HT-29 (cell line): ENCODE measurements around the gene KRT36. TPM values are rescaled to one million over a fixed set of nuclear protein-coding genes. Genes with fewer than 3 reads are reported as not detected.

Experiments used
- DNase-seq: peaks from one replicate; pipeline ENCODE4 v3.0.0-alpha.2; 2015; ENCODE audit warnings: low spot score
- small RNA-seq: library from RNA; depleted of rRNA; stranded (forward); fragments of <200 nt; gene quantifications from one replicate; pipeline ENCODE3, GENCODE V24; 2014
- total RNA-seq: library from RNA; depleted of rRNA; stranded (reverse); fragments of >200 nt; shearing (Covaris generic); gene quantifications from 2 replicates; pipeline ENCODE4 v1.2.3, GENCODE V29; 2014; rRNA removed

The KRT36 gene
- total RNA-seq, 1 experiment from 2014 or later = not detected

DNA sequence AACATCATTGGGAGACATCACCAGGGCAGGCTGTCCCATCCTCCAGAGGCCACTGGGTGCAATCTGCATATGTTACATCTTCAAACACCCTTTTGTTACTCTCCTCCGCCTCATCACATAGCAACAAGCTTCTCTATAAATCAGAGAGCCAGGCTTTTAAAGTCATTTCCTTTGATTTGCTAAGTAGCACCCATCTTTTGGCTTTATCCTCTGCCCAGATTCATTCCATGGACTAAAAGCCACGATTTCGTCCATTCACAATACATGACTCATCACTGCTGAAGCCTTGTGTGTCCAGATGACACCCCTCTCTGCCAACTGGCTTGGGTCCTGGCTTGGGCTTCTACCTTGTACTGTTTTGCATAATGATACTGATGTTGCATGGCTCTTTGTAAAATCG lies 47.0 kb downstream of the KRT36 start:
- no peak for DNase-seq

GRCh38 chr17:41440531-41441033 lies 49.1 kb downstream of the KRT36 start, which contains the start of gene KRT38:
Gene KRT38, minus strand, starts transcription at chr17:41440983. Its CDS starts 62 bp downstream, at chr17:41440921.
- no peak for DNase-seq

GRCh38 chr17:41439375-41439774 lies 50.3 kb downstream of the KRT36 start:
- DNase-seq = no peak

GRCh38 chr17:41437769-41438168 lies 51.9 kb downstream of the KRT36 start:
- DNase-seq = no peak

DNA sequence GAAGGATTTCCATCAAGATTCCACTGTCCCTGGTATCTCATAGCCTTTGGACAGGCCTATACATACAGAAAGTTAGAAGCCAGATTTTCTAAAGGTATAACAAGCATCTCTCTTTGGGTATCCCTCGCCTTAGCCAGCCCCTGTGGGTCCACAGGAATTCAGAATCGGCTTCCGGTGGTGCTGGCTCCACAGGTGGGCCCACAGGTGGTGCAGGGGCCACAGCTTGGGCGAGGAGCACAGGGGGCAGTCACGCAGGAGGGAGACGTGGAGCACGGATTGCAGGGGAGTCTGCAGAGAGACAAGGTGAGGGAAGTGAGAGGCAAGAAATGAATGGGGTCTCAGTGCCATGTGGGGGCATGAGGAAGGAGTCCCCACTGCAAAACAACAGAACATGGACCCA lies 52.5 kb downstream of the KRT36 start:
- no peak for DNase-seq

Small RNAs within 50 kb of the gene (small RNA-seq; reads per million reads assigned to genes)
- 18.8 reads per million, percentile 91 among the genes with 10 or more reads in this experiment for gene RNU2-32P

Other genes starting within 250 kb of the KRT36 start
- not detected in 2 replicates for gene KRTAP9-4, start 240.2 kb downstream of the KRT36 start, total RNA-seq
- gene KRTAP9-9, start 234.5 kb downstream of the KRT36 start, total RNA-seq = not detected in 2 replicates
- not detected in 2 replicates for gene KRTAP9-6, start 224.5 kb downstream of the KRT36 start, total RNA-seq
- not detected in 2 replicates for gene KRTAP9-7, start 214.2 kb downstream of the KRT36 start, total RNA-seq
- not detected in 2 replicates for gene KRTAP29-1, start 187.1 kb downstream of the KRT36 start, total RNA-seq
- gene KRTAP16-1, start 180.6 kb downstream of the KRT36 start, total RNA-seq = not detected in 2 replicates
- gene KRTAP17-1, start 174.2 kb downstream of the KRT36 start, total RNA-seq = not detected in 2 replicates
- gene KRT33A, start 139.1 kb downstream of the KRT36 start, total RNA-seq = not detected in 2 replicates
- not detected in 2 replicates for gene KRT33B, start 120.1 kb downstream of the KRT36 start, total RNA-seq
- gene KRT34, start 107.6 kb downstream of the KRT36 start, total RNA-seq = not detected in 2 replicates
- not detected in 2 replicates for gene KRT31, start 92.3 kb downstream of the KRT36 start, total RNA-seq
- not detected in 2 replicates for gene KRT37, start 65.3 kb downstream of the KRT36 start, total RNA-seq
- gene KRT38, start 48.9 kb downstream of the KRT36 start, total RNA-seq = not detected in 2 replicates
- not detected in 2 replicates for gene KRT32, start 22.5 kb downstream of the KRT36 start, total RNA-seq
- not detected in 2 replicates for gene KRT35, start 8.8 kb downstream of the KRT36 start, total RNA-seq
- gene KRT13, start 15.7 kb upstream of the KRT36 start, total RNA-seq = 35.5 and 45.8 TPM in 2 replicates
- 14.1 and 15.9 TPM in 2 replicates for gene KRT15, start 29.0 kb upstream of the KRT36 start, total RNA-seq
- gene KRT19, start 38.4 kb upstream of the KRT36 start, total RNA-seq = 2,402 and 2,405 TPM in 2 replicates
- not detected in 2 replicates for gene KRT9, start 82.1 kb upstream of the KRT36 start, total RNA-seq
- not detected in 2 replicates for gene KRT14, start 97.0 kb upstream of the KRT36 start, total RNA-seq
- 0.38 and 2.1 TPM in 2 replicates for gene KRT16, start 122.9 kb upstream of the KRT36 start, total RNA-seq
- gene KRT17, start 134.7 kb upstream of the KRT36 start, total RNA-seq = 286 and 297 TPM in 2 replicates
- 81.6 and 91.6 TPM in 2 replicates for gene EIF1, start 199.0 kb upstream of the KRT36 start, total RNA-seq
- gene GAST, start 222.4 kb upstream of the KRT36 start, total RNA-seq = not detected in 2 replicates
- not detected in 2 replicates for gene HAP1, start 244.7 kb upstream of the KRT36 start, total RNA-seq